ENCODE data around the gene MTG2. TPM values are rescaled to one million over a fixed set of nuclear protein-coding genes. Genes with fewer than 3 reads are reported as not detected.

MTG2 gene
- total and polyA plus RNA-seq, 2 of the 8 experiments (the other 6 are each of a cell fraction or from before 2014, with no cell fraction given): 14.4 to 22.8 TPM

DNA sequence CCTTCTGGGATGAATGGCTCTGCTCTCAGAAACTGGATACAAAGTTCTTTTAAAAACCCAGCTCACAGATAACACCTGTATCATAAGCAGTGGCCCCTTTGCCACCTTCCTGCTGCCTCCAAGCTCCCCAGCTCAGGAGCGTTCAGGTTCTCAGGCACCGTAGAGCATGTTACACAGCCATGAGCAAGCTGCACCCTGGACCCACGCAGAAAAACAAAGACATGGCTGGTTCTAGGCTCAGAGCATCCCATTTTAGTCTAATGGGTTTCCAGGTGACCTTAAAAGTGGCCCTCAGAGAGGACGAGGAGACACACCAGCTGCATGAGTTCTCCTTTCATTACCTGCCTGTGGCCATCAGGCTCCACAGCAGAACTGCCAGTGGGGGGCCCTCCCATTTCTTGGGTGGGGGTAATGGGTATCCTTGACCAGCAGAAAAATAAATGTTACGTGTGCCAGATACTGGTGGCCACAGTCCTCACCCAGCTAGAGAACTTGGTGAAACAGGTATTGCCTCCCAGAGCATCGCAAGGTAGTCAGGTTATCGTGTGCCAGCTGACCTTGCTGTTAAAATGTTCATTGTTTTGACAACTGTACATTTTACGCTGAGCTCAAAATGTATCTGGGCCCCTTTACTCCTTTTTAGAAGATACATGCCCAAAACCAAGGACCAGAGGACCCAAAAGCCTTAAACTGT lies 47.1 kb upstream of the MTG2 start:
- H3K4me1 ChIP-seq (replicated peaks in 1 of 4; ENCODE audit: control insufficient read depth in 3 of 4, insufficient read depth in 4 of 4, low read length in 3 of 4): no peaks in the 10 kb centered on the region
- H3K23ac ChIP-seq (ENCODE audit: insufficient read length): no peak overlapping the region
- no peak overlapping the region for H2BK5ac ChIP-seq (ENCODE audit: low read depth, low read length)
- CTCF ChIA-PET (ENCODE audit: partially characterized antibody): interaction anchor here (0.6 to 5.3 kb wide), 27 partner anchors 10 to 221 kb away, joined by 3 to 57 read pairs (median 4); no protein-coding TSS in a partner anchor
- H4K91ac ChIP-seq (replicated peaks; ENCODE audit: insufficient read length, low read length): no peak overlapping the region
- no peak overlapping the region for H2BK15ac ChIP-seq (ENCODE audit: low read length)
- 94% methylated on average over 8 of the region's 8 CpGs; no CpG with 5 or more reads in 1 of the 2 experiments for WGBS, 2 experiments (ENCODE audit: extremely low coverage in 1 of 2, insufficient coverage in 1 of 2, insufficient read length in 1 of 2, insufficient replicate concordance in 2 of 2, low coverage in 1 of 2, low lambda C conversion rate in 2 of 2, missing lambda C conversion rate in 1 of 2)
- no peak for DNase-seq (ENCODE audit: low read depth in 1 of 2, low spot score in 2 of 2)
- H3K79me1 ChIP-seq (ENCODE audit: low read depth, low read length): peaks cover 1% of the 10 kb centered on the region
- FAIRE-seq: no peak
- no peaks in the 10 kb centered on the region for H3K27me3 ChIP-seq (replicated peaks in 1 of 4; ENCODE audit: control insufficient read depth in 3 of 4, extremely low read depth in 1 of 4, insufficient read depth in 3 of 4, low read length in 3 of 4)
- H2BK12ac ChIP-seq (ENCODE audit: low read depth, low read length): no peak overlapping the region
- peaks cover 55 to 98% (median 80%) of the 10 kb centered on the region in 4 experiments for H3K36me3 ChIP-seq (ENCODE audit: control insufficient read depth in 2 of 4, insufficient read depth in 4 of 4, low read length in 3 of 4)
- POLR2A ChIA-PET (ENCODE audit: partially characterized antibody): interaction anchor here (1.2 to 5.2 kb wide), 8 partner anchors 9 to 125 kb away, joined by 3 to 61 read pairs (median 7); partner anchors contain the start of genes LSM14B, MTG2, SS18L1 and TAF4
- no peaks in the 10 kb centered on the region for H3K9me3 ChIP-seq (ENCODE audit: insufficient read depth in 2 of 2, low read depth in 1 of 2, low read length in 1 of 2)
- no peak overlapping the region for H3K4me2 ChIP-seq (ENCODE audit: insufficient read depth in 1 of 2, low read depth in 2 of 2, low read length in 2 of 2)
- peaks cover 5 to 27% of the 10 kb centered on the region in 2 experiments for H3K79me2 ChIP-seq (ENCODE audit: control insufficient read depth in 1 of 2, insufficient read depth in 2 of 2, low read length in 2 of 2)
- H2BK20ac ChIP-seq (ENCODE audit: low read length): no peak overlapping the region
- no peak overlapping the region for H3K27ac ChIP-seq (ENCODE audit: low read depth, low read length)
- no peak overlapping the region for H2BK120ac ChIP-seq (replicated peaks; ENCODE audit: low read depth, low read length)
- no peak overlapping the region for H3K56ac ChIP-seq (replicated peaks; ENCODE audit: insufficient read length, low read depth, low read length)
- H3K14ac ChIP-seq (ENCODE audit: insufficient read length): no peak overlapping the region
- H2AFZ ChIP-seq (ENCODE audit: low read length): no peak overlapping the region
- H4K8ac ChIP-seq (ENCODE audit: extremely low read depth, insufficient read depth, low read length): no peak overlapping the region
- H3K18ac ChIP-seq (ENCODE audit: extremely low read depth, low read length): no peak overlapping the region
- H3K4ac ChIP-seq (replicated peaks; ENCODE audit: insufficient read length, low read depth, low read length): no peak overlapping the region
- no peak overlapping the region for H2AK5ac ChIP-seq (ENCODE audit: low read depth, low read length)
- H4K5ac ChIP-seq (ENCODE audit: insufficient read length, low read depth, low read length): no peak overlapping the region
- H3K9ac ChIP-seq (replicated peaks in 1 of 4; ENCODE audit: extremely low read depth in 1 of 4, low read depth in 3 of 4, low read length in 3 of 4): no peak overlapping the region
- no peak overlapping the region for H3K4me3 ChIP-seq (ENCODE audit: extremely low read depth in 1 of 4, insufficient read depth in 2 of 4, low read depth in 3 of 4, low read length in 4 of 4)
- no peaks in the 10 kb centered on the region for H3K23me2 ChIP-seq (ENCODE audit: low read depth, low read length)
- H4K20me1 ChIP-seq (replicated peaks in 1 of 2; ENCODE audit: control insufficient read depth in 1 of 2, insufficient read depth in 2 of 2, low read length in 2 of 2): peaks cover 24 to 61% of the 10 kb centered on the region in 2 experiments
